Panc1 (cell line): Measurements from ENCODE around the gene CLK2. TPM values are rescaled to one million over a fixed set of nuclear protein-coding genes. Genes with fewer than 3 reads are reported as not detected.

Experiments
- ATAC-seq: fragments of 200-7000 bp; cut with Tn5 transposase; 2 replicates; pipeline ENCODE4 v1.9.1; 2020; ENCODE audit warnings: mild to moderate bottlenecking, moderate library complexity
- BruUV-seq: library from RNA; stranded (reverse); fragments of 400-500 nt; replicated peaks from 2 replicates; lab custom pipeline; 2021; lab: Mats Ljungman, UMichigan
- CTCF ChIA-PET: fragments of 300-600 bp; sonication (Branson Sonifier 250); formaldehyde crosslinking; loops from one replicate; lab custom pipeline; 2022; ENCODE audit warnings: antibody characterized with exemption; lab: Charles Lee
- POLR2A ChIA-PET: fragments of 300-600 bp; sonication (Branson Sonifier 250); formaldehyde crosslinking; loops from one replicate; lab custom pipeline; 2022; ENCODE audit warnings: antibody characterized with exemption; lab: Charles Lee
- DNase-seq: peaks from one replicate; pipeline ENCODE4 v3.0.0-alpha.2; 2010; ENCODE audit warnings: low read depth, low spot score
- H3K27ac ChIP-seq: 2 replicates; pipeline ENCODE4 v1.5.1; 2011; ENCODE audit warnings: mild to moderate bottlenecking, low read length, inconsistent platforms
- H3K27me3 ChIP-seq: fragments of 200-500 bp; sonication (Bioruptor generic); 2 replicates; pipeline ENCODE4 v1.6.0; 2014; ENCODE audit warnings: low read length, inconsistent platforms; ENCODE audit not compliant: control insufficient read depth, insufficient read depth
- H3K36me3 ChIP-seq: fragments of 200-500 bp; sonication (Bioruptor generic); 2 replicates; pipeline ENCODE4 v1.5.1; 2014; ENCODE audit warnings: inconsistent platforms, mild to moderate bottlenecking, low read length, moderate library complexity; ENCODE audit not compliant: control insufficient read depth, insufficient read depth
- H3K4me1 ChIP-seq: 2 replicates; pipeline ENCODE4 v1.5.1; 2011; ENCODE audit warnings: inconsistent platforms, mild to moderate bottlenecking, low read length, moderate library complexity; ENCODE audit not compliant: control insufficient read depth, insufficient read depth
- H3K4me3 ChIP-seq, 2 experiments: 2 replicates each; pipeline ENCODE4 v1.5.1; 2011 to 2012; ENCODE audit warnings: low read depth in 2 of 2, low read length in 2 of 2, mild to moderate bottlenecking in 2 of 2, inconsistent platforms in 1 of 2, moderate library complexity in 1 of 2
- H3K9me3 ChIP-seq: fragments of 200-500 bp; sonication (Bioruptor generic); 2 replicates; pipeline ENCODE4 v1.5.1; 2014; ENCODE audit warnings: low read depth, mild to moderate bottlenecking, inconsistent platforms, low read length, moderate library complexity; ENCODE audit not compliant: control insufficient read depth, insufficient read depth
- POLR2AphosphoS5 ChIP-seq: IDR thresholded peaks from 2 replicates; pipeline ENCODE4 v1.6.1; 2012; ENCODE audit warnings: mild to moderate bottlenecking, low read depth, low read length, moderate library complexity
- SIN3A ChIP-seq: IDR thresholded peaks from 2 replicates; pipeline ENCODE4 v1.6.1; 2012; ENCODE audit warnings: low read depth, mild to moderate bottlenecking, low read length, moderate library complexity, borderline replicate concordance; ENCODE audit not compliant: insufficient read depth
- TCF7L2 ChIP-seq: IDR thresholded peaks from 2 replicates; pipeline ENCODE4 v1.6.1; 2011; ENCODE audit warnings: mild to moderate bottlenecking, low read depth, low read length, inconsistent platforms
- in situ Hi-C: cut with HindIII; loops from 2 replicates; pipeline ENCODE4 v1.10.0; 2016; ENCODE audit warnings: low sequenced_read_pairs, low pct_unique_long_range_greater_than_20kb
- intact Hi-C: fragments of 100-400 bp; cut with micrococcal nuclease; formaldehyde crosslinking; loops from one replicate; pipeline ENCODE4 v1.10.0; 2022; ENCODE audit not compliant: unreplicated experiment
- total RNA-seq: library from RNA; stranded (reverse); gene quantifications from one replicate; pipeline ENCODE4 v1.2.1, GENCODE V29; 2021; ENCODE audit not compliant: unreplicated experiment
- TF ChIP-seq, protein P1 (sequence below), 2 experiments: IDR thresholded peaks; 2 replicates each; pipeline ENCODE4 v1.6.1; 2011 to 2012; ENCODE audit warnings: low read depth in 2 of 2, control low read depth in 1 of 2, low read length in 1 of 2, mild to moderate bottlenecking in 1 of 2, moderate library complexity in 1 of 2; ENCODE audit not compliant: insufficient read depth in 1 of 2
- TF ChIP-seq, protein P2 (sequence below): fragments of 450-650 bp; IDR thresholded peaks from 2 replicates; pipeline ENCODE4 v1.5.1; 2017; ENCODE audit warnings: mild to moderate bottlenecking

CLK2 gene
- total RNA-seq, 1 experiment from 2014 or later, result 43.6 TPM

DNA sequence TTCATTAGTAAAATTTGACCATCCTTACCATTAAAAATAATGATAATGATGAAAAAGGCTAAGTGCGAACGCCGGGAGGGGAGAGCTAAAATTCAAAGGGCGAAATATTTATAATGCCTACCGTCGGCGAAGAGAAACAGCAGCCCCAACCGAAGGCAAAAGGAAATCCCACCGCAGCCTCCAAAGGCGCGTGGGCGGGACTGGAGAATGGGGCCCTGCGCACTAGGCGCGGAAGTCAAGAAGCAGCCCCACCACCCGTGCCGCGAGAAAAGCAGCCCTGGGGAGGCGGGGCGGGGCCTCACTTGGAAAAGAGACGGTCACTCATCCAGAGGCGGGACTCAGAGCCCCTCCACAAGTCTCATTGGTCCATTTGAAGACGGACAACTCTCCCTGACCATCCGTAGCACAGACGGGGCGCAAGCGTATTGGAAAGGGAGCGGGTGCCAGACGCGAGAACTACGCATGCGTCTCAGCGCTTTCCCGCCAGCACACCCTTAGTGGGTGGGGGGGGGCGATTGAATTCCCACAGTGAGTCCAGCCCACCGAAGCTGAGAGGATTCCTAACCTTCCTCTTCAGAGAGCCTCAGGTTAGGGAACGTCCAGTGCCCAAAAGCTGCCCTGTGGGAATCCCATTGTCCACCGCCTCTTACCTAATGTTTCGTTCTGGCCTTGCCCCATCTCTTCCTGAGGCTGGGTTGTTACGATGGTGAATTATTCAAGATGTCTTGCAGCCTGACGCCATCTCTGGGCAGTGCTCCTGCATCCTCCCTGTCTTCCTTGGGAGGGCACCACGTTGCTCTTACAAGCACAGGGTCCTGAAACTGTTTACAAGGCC lies 45.8 kb downstream of the CLK2 start:
- H3K9me3 ChIP-seq, result no peaks in the 10 kb centered on the region

DNA sequence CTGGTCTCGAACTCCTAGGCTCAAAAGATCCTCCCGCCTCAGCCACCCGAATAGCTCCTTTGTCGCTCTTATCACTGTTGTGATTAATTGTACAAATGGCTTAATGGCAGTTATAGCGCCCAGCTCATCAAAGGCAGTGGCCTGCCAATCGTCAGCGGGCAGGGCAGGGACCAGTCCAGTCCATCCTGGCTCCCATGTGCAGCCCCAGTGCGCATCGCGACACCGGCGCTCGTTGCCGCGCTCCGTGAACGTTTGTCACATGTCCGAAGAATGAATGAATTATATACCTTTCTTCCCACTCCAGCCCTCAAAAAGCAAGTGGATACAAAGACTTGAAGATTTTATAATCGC lies 46.4 kb downstream of the CLK2 start:
- no peaks in the 10 kb centered on the region for H3K36me3 ChIP-seq
- peak; percentile 69 for TF ChIP-seq TCF7L2
- TF ChIP-seq, protein P1, sequence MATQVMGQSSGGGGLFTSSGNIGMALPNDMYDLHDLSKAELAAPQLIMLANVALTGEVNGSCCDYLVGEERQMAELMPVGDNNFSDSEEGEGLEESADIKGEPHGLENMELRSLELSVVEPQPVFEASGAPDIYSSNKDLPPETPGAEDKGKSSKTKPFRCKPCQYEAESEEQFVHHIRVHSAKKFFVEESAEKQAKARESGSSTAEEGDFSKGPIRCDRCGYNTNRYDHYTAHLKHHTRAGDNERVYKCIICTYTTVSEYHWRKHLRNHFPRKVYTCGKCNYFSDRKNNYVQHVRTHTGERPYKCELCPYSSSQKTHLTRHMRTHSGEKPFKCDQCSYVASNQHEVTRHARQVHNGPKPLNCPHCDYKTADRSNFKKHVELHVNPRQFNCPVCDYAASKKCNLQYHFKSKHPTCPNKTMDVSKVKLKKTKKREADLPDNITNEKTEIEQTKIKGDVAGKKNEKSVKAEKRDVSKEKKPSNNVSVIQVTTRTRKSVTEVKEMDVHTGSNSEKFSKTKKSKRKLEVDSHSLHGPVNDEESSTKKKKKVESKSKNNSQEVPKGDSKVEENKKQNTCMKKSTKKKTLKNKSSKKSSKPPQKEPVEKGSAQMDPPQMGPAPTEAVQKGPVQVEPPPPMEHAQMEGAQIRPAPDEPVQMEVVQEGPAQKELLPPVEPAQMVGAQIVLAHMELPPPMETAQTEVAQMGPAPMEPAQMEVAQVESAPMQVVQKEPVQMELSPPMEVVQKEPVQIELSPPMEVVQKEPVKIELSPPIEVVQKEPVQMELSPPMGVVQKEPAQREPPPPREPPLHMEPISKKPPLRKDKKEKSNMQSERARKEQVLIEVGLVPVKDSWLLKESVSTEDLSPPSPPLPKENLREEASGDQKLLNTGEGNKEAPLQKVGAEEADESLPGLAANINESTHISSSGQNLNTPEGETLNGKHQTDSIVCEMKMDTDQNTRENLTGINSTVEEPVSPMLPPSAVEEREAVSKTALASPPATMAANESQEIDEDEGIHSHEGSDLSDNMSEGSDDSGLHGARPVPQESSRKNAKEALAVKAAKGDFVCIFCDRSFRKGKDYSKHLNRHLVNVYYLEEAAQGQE (IDR thresholded peaks at IDR 0.05; ENCODE audit: insufficient read depth in 1 of 2, low read depth in 2 of 2, low read length in 1 of 2), result no peak
- TSS peak; percentile 97 for BruUV-seq
- intact Hi-C loops, result loop anchor here (1.0 kb wide), 1 partner anchor 21 kb away; no protein-coding TSS in a partner anchor
- H3K4me3 ChIP-seq, result peak overlapping the region; percentile 74 to 80
- ChIA-PET POLR2A (interaction anchor here (0.6 kb wide), 2 partner anchors 33 to 144 kb away, joined by 3 to 9 read pairs; no protein-coding TSS in a partner anchor), CTCF (interaction anchor here (0.8 kb wide), 1 partner anchor 20 kb away, joined by 3 read pairs; no protein-coding TSS in a partner anchor)
- H3K27ac ChIP-seq, result peak overlapping the region; percentile 96
- H3K4me1 ChIP-seq, result peaks cover 32% of the 10 kb centered on the region
- ATAC-seq (peak; percentile 64), DNase-seq (no peak)
- in situ Hi-C loops, result no loop called here
- no peaks in the 10 kb centered on the region for H3K27me3 ChIP-seq
- no peaks in the 10 kb centered on the region for H3K9me3 ChIP-seq

More for the DNA sequence above, 45.8 kb downstream of the CLK2 start:
- peaks cover 32% of the 10 kb centered on the region for H3K4me1 ChIP-seq
- no TSS peak for BruUV-seq
- in situ Hi-C loops, result no loop called here
- H3K27me3 ChIP-seq, result no peaks in the 10 kb centered on the region
- POLR2A ChIA-PET, result interaction anchor here (0.6 kb wide), 1 partner anchor 145 kb away, joined by 9 read pairs; no protein-coding TSS in a partner anchor
- H3K4me3 ChIP-seq, result peak overlapping the region; percentile 74 to 80
- no peaks in the 10 kb centered on the region for H3K36me3 ChIP-seq
- CTCF ChIA-PET, result interaction anchor here (0.8 kb wide), 1 partner anchor 21 kb away, joined by 3 read pairs; no protein-coding TSS in a partner anchor
- H3K27ac ChIP-seq, result peak overlapping the region; percentile 97
- DNase-seq, result peak; percentile 95
- peak; percentile 95 for ATAC-seq
- TF ChIP-seq TCF7L2 (no peak), SIN3A (peak; percentile 74; the same call in 1 of the 2 replicates), POLR2AphosphoS5 (peak; percentile 97)
- intact Hi-C loops, result no loop called here

DNA sequence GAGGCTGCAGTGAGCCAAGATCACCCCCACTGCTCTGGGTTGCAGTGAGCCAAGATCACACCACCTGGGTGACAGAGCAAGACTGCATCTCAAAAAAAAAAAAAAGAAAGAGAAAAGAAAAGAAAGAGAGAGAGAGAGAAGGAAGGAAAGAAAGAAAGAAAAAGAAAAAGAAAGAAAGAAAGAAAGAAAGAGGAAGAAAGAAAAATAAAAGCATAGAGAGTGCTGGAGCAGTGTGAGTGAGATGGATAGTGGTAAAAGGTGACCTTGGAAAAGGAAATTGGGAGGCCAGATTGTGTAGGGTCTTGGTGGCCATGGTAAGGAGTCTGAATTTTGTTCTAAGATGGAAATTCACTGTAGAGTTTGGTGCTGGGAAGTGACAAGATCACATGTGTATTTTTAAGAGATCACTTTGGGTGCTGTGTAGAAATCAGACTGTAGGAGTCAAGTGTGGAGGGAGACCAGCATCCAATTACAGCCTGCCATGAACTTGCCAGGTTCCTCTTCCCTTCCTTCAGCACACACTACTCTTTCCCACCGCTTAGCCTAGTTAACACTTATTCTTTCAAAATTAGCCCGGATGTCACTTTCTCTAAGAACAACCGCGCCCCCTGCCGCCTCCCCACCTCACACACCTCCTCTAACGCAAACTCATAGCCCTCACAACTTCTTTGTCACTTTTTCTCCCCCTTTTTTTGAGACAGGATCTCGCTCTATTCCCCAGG lies 47.0 kb downstream of the CLK2 start:
- no peak for TF ChIP-seq POLR2AphosphoS5
- no peak for TF ChIP-seq SIN3A
- TF ChIP-seq, protein P1 (IDR thresholded peaks at IDR 0.05; ENCODE audit: insufficient read depth in 1 of 2, low read depth in 2 of 2, low read length in 1 of 2), result no peak
- TF ChIP-seq TCF7L2, result no peak
- TF ChIP-seq, protein P2, sequence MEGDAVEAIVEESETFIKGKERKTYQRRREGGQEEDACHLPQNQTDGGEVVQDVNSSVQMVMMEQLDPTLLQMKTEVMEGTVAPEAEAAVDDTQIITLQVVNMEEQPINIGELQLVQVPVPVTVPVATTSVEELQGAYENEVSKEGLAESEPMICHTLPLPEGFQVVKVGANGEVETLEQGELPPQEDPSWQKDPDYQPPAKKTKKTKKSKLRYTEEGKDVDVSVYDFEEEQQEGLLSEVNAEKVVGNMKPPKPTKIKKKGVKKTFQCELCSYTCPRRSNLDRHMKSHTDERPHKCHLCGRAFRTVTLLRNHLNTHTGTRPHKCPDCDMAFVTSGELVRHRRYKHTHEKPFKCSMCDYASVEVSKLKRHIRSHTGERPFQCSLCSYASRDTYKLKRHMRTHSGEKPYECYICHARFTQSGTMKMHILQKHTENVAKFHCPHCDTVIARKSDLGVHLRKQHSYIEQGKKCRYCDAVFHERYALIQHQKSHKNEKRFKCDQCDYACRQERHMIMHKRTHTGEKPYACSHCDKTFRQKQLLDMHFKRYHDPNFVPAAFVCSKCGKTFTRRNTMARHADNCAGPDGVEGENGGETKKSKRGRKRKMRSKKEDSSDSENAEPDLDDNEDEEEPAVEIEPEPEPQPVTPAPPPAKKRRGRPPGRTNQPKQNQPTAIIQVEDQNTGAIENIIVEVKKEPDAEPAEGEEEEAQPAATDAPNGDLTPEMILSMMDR, result peak; percentile 78; the same call in 1 of the 2 replicates
- ChIA-PET CTCF (interaction anchor here (0.8 kb wide), 1 partner anchor 19 kb away, joined by 3 read pairs; no protein-coding TSS in a partner anchor), POLR2A (interaction anchor here (0.6 kb wide), 1 partner anchor 32 kb away, joined by 3 read pairs; no protein-coding TSS in a partner anchor)
- H3K4me1 ChIP-seq, result peaks cover 32% of the 10 kb centered on the region
- intact Hi-C loops, result loop anchor here (1.0 kb wide), 1 partner anchor 20 kb away; no protein-coding TSS in a partner anchor
- H3K4me3 ChIP-seq, result peak overlapping the region; percentile 74 to 80
- H3K9me3 ChIP-seq, result no peaks in the 10 kb centered on the region
- no peaks in the 10 kb centered on the region for H3K36me3 ChIP-seq
- peak overlapping the region; percentile 96 for H3K27ac ChIP-seq
- no TSS peak for BruUV-seq
- no peak for DNase-seq
- peak; percentile 29 for ATAC-seq
- H3K27me3 ChIP-seq, result no peaks in the 10 kb centered on the region
- in situ Hi-C loops, result no loop called here
